MM.1S (cell line): ENCODE measurements around the gene EVX2.

ENCODE experiments used
- DNase-seq: peaks from one replicate; pipeline ENCODE4 v3.0.0-alpha.2; 2015
- H2AFZ ChIP-seq: fragments of 300-600 bp; sonication (generic); 2 replicates; pipeline ENCODE4 v1.6.0; 2016; ENCODE audit warnings: antibody characterized with exemption, low read length
- H3F3A ChIP-seq: fragments of 300-600 bp; sonication (generic); 2 replicates; pipeline ENCODE4 v1.6.1; 2016; ENCODE audit warnings: mild to moderate bottlenecking, antibody characterized with exemption, low read length, moderate library complexity, mixed read lengths; ENCODE audit not compliant: insufficient read depth
- H3K27ac ChIP-seq: fragments of 300-600 bp; sonication (generic); 2 replicates; pipeline ENCODE4 v1.5.1; 2016; ENCODE audit warnings: mild to moderate bottlenecking, low read length
- H3K27me3 ChIP-seq: fragments of 300-600 bp; sonication (generic); replicated peaks from 2 replicates; pipeline ENCODE4 v1.6.0; 2016; ENCODE audit warnings: low read length; ENCODE audit not compliant: insufficient read depth
- H3K36me3 ChIP-seq: fragments of 300-600 bp; sonication (generic); replicated peaks from 2 replicates; pipeline ENCODE4 v1.6.1; 2016; ENCODE audit warnings: mild to moderate bottlenecking, low read length, mixed read lengths; ENCODE audit not compliant: insufficient read depth
- H3K4me1 ChIP-seq: fragments of 300-600 bp; sonication (generic); 2 replicates; pipeline ENCODE4 v1.6.1; 2016; ENCODE audit warnings: low read length, mixed read lengths
- H3K4me2 ChIP-seq: fragments of 300-600 bp; sonication (generic); 2 replicates; pipeline ENCODE4 v1.6.0; 2016; ENCODE audit warnings: low read depth, low read length
- H3K4me3 ChIP-seq: fragments of 300-600 bp; sonication (generic); 2 replicates; pipeline ENCODE4 v1.5.1; 2016; ENCODE audit warnings: low read length, mixed read lengths
- H3K79me2 ChIP-seq: fragments of 300-600 bp; sonication (generic); 2 replicates; pipeline ENCODE4 v1.6.1; 2016; ENCODE audit warnings: mixed run types, low read length, mixed read lengths
- H3K9ac ChIP-seq: fragments of 300-600 bp; sonication (generic); 2 replicates; pipeline ENCODE4 v1.6.1; 2016; ENCODE audit warnings: low read length, mixed read lengths
- H3K9me2 ChIP-seq: fragments of 300-600 bp; sonication (generic); replicated peaks from 2 replicates; pipeline ENCODE4 v1.6.1; 2016; ENCODE audit warnings: mild to moderate bottlenecking, low read length, mixed read lengths; ENCODE audit not compliant: insufficient read depth
- H3K9me3 ChIP-seq: fragments of 300-600 bp; sonication (generic); replicated peaks from 2 replicates; pipeline ENCODE4 v1.6.1; 2016; ENCODE audit warnings: mild to moderate bottlenecking, low read length, mixed read lengths; ENCODE audit not compliant: insufficient read depth
- H4K20me1 ChIP-seq: fragments of 300-600 bp; sonication (generic); 2 replicates; pipeline ENCODE4 v1.6.1; 2016; ENCODE audit warnings: mild to moderate bottlenecking, low read length, moderate library complexity, mixed read lengths; ENCODE audit not compliant: insufficient read depth
- EZH2 ChIP-seq: fragments of 300-600 bp; sonication (generic); optimal IDR thresholded peaks from 2 replicates; pipeline ENCODE3; 2017; ENCODE audit warnings: low read depth, mild to moderate bottlenecking, antibody characterized with exemption, low read length, mixed read lengths
- EZH2phosphoT487 ChIP-seq: fragments of 300-600 bp; sonication (generic); IDR thresholded peaks from 2 replicates; pipeline ENCODE4 v1.6.1; 2018; ENCODE audit warnings: antibody characterized with exemption, low read length
- TF ChIP-seq, protein P1 (sequence below): fragments of 300-600 bp; sonication (generic); IDR thresholded peaks from 2 replicates; pipeline ENCODE4 v1.5.1; 2016; ENCODE audit warnings: antibody characterized with exemption, low read length, mixed read lengths

The EVX2 gene

DNA sequence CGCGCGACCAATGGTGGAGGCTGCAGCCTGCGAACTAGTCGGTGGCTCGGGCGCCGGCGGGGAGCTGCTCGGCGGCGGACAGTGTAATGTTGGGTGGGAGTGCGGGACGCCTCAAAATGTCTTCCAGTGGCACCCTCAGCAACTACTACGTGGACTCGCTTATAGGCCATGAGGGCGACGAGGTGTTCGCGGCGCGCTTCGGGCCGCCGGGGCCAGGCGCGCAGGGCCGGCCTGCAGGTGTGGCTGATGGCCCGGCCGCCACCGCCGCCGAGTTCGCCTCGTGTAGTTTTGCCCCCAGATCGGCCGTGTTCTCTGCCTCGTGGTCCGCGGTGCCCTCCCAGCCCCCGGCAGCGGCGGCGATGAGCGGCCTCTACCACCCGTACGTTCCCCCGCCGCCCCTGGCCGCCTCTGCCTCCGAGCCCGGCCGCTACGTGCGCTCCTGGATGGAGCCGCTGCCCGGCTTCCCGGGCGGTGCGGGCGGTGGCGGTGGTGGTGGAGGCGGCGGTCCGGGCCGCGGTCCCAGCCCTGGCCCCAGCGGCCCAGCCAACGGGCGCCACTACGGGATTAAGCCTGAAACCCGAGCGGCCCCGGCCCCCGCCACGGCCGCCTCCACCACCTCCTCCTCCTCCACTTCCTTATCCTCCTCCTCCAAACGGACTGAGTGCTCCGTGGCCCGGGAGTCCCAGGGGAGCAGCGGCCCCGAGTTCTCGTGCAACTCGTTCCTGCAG lies 39.1 kb upstream of the EVX2 start, which contains the start of gene HOXD9:
HOXD9 (plus strand) TSS at position 37 of the 728 bp plus-strand sequence; CDS start at position 87, 50 bp downstream.
- Histone ChIP-seq H3K9me2 (no peaks in the 10 kb centered on the region), H2AFZ (no peak within 1 kb of the TSS), H3K27me3 (peaks cover 29% of the 10 kb centered on the region), H3F3A (no peaks in the 10 kb centered on the region), H3K36me3 (no peaks in the 10 kb centered on the region), H3K4me3 (no peak within 1 kb of the TSS), H3K27ac (no peak within 1 kb of the TSS), H3K79me2 (no peaks in the 10 kb centered on the region), H3K4me1 (no peaks in the 10 kb centered on the region), H3K9ac (no peak within 1 kb of the TSS), H4K20me1 (no peaks in the 10 kb centered on the region), H3K9me3 (no peaks in the 10 kb centered on the region), H3K4me2 (no peak within 1 kb of the TSS)
- TF ChIP-seq EZH2phosphoT487, result no peak
- TF ChIP-seq, protein P1, sequence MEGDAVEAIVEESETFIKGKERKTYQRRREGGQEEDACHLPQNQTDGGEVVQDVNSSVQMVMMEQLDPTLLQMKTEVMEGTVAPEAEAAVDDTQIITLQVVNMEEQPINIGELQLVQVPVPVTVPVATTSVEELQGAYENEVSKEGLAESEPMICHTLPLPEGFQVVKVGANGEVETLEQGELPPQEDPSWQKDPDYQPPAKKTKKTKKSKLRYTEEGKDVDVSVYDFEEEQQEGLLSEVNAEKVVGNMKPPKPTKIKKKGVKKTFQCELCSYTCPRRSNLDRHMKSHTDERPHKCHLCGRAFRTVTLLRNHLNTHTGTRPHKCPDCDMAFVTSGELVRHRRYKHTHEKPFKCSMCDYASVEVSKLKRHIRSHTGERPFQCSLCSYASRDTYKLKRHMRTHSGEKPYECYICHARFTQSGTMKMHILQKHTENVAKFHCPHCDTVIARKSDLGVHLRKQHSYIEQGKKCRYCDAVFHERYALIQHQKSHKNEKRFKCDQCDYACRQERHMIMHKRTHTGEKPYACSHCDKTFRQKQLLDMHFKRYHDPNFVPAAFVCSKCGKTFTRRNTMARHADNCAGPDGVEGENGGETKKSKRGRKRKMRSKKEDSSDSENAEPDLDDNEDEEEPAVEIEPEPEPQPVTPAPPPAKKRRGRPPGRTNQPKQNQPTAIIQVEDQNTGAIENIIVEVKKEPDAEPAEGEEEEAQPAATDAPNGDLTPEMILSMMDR, result no peak
- no peak for TF ChIP-seq EZH2
- no peak for DNase-seq

DNA sequence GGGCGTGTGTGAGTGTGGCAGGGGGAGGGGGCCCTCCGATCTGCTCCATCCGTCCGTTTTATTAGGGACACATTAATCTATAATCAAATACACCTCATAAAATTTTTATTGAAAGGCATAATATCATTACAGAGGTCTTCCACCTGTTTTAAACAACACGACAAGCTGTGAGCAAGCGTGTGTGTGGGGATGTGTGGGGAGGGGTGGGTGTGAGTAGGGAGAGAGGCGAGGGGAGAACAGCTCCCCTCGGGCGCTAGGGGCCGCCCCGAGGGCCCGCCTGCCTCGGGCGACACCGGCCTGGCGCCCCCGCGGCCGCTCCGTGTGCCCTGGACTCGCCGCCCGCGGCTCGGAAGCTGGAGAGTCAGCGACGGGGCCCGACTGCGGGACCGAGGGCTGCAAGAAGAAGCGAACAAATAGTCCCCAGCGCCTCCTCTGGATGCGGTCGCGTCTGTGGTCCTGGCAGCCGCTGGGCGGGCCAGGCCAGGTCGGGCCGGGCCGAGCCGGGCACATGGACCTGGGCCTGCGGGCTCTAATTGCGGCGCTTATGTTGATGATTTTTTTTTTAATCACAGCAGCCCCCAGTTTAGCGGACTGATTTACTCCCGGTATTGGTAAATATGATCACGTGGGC lies 38.4 kb upstream of the EVX2 start:
- no peak overlapping the region for H3K9ac ChIP-seq
- H3F3A ChIP-seq, result no peaks in the 10 kb centered on the region
- no peaks in the 10 kb centered on the region for H3K36me3 ChIP-seq
- no peak overlapping the region for H2AFZ ChIP-seq
- H3K9me3 ChIP-seq, result no peaks in the 10 kb centered on the region
- H3K27ac ChIP-seq, result no peak overlapping the region
- no peaks in the 10 kb centered on the region for H3K4me1 ChIP-seq
- no peaks in the 10 kb centered on the region for H4K20me1 ChIP-seq
- no peak overlapping the region for H3K4me3 ChIP-seq
- peaks cover 30% of the 10 kb centered on the region for H3K27me3 ChIP-seq
- DNase-seq, result no peak
- H3K9me2 ChIP-seq, result no peaks in the 10 kb centered on the region
- H3K4me2 ChIP-seq, result no peak overlapping the region
- TF ChIP-seq, protein P1, result no peak
- TF ChIP-seq EZH2phosphoT487 (no peak), EZH2 (no peak)
- no peaks in the 10 kb centered on the region for H3K79me2 ChIP-seq

DNA sequence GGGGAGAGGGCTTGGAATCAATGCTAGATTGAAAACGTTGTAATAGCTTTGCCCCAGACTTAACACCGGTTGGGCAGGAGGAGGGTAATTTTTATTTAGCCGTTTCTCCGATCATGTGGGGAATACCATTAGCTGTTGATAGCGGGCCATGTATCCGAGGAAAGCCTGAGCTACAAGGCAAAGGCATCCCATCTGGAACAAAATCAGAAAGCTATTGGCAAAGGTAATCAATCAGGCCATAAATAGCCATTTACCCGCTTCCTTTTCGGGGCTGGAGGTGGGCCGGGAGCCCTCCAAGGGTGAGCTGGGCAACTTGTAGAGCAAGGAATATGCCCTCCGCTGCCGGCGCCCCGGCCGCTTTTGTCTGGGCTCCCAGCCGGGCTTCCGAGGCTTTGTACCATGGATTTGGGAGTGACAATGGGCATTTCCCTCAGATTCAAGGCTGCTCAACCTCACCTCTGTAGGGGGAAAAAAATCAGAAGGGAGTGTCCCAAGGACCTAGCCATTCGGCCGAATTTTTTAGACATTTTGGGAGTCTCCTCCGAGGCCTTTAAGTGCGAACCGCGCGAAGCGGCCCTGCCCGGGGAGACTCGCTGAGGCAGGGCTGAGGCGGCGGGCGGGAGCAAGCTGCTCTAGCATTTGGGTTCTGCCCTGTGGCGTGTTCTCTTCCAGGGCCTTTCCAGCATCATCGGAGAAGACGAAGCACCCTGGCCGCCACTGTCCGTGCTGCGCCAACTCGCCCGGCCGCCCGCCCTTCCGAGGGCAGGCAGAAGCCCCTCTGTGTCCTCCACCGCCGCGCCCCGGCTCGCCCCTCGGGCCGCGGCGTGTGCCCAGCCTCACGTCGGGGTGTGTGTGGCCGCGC lies 37.7 kb upstream of the EVX2 start:
- H3K9ac ChIP-seq, result no peak overlapping the region
- H3K79me2 ChIP-seq, result no peaks in the 10 kb centered on the region
- TF ChIP-seq EZH2phosphoT487 (no peak), EZH2 (no peak)
- TF ChIP-seq, protein P1, result no peak
- H3K4me2 ChIP-seq, result no peak overlapping the region
- no peak overlapping the region for H2AFZ ChIP-seq
- H4K20me1 ChIP-seq, result no peaks in the 10 kb centered on the region
- no peak for DNase-seq
- no peak overlapping the region for H3K27ac ChIP-seq
- no peaks in the 10 kb centered on the region for H3K4me1 ChIP-seq
- H3K36me3 ChIP-seq, result no peaks in the 10 kb centered on the region
- peaks cover 38% of the 10 kb centered on the region for H3K27me3 ChIP-seq
- H3K9me2 ChIP-seq, result no peaks in the 10 kb centered on the region
- H3F3A ChIP-seq, result no peaks in the 10 kb centered on the region
- no peaks in the 10 kb centered on the region for H3K9me3 ChIP-seq
- no peak overlapping the region for H3K4me3 ChIP-seq
